Stromal cell of bone marrow (primary cell): ENCODE measurements around the gene SLC8A1.

ENCODE experiments used
- DNase-seq: peaks from one replicate; pipeline ENCODE4 v3.0.0-alpha.2; 2012; ENCODE audit warnings: low read depth

The SLC8A1 gene

DNA sequence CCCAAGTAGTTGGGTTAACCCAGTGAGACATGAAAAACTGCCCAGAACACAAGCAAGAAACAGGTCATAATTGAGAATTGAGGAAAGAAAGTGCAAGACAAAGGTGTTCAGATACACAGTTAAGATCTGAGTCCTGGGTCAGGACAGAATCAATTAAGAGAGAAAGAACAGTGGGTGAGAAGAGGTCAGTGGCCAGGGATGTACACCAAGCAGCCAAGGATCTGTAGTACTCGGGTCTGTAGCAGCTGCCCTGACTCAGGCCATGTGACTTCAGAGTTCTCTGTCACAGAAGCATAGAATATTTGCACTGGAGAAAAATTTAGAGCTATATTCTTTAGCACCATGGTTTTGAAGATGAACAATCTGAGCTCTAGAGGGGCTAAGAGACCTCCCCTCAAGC, 141.6 kb downstream of the SLC8A1 start:
- DNase-seq: no peak

DNA sequence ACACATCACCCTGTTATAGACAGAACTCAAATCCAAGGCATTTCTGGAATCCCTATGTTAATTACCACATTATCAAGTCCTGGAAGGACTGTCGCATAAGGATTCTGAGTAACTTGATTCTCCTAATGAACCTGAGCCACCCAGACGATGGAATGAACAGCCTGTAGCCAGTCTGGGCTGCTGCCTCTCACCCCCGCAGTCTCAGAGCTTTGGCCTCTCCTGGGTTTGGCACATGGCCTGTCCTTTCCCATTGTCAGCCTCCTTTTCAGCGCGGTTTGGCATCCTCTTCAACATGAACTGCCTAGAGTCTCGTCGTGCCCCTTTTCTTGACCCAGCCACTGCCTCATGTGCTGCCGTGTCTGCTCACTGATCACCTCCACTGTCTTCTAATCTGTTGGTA, 147.6 kb downstream of the SLC8A1 start:
- DNase-seq: no peak

DNA sequence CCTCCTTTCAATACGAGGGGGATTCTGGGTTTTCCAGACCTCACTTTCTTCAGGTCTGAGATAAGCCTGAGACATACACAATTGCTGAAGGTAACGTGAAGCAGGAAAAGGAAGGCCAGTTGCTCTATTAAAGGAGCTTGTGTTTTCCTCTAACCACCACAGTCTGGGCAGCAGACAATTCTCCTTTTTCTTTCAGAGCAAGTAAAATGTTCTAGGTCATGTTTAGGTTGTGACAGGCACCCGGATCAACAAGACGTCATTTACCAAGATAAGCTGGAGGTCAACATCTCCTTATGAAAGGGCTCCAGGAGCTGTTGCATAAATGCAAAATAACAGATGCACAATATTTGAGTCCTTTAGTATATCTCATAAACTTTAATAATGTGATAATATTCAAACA, 148.1 kb downstream of the SLC8A1 start:
- DNase-seq: no peak

DNA sequence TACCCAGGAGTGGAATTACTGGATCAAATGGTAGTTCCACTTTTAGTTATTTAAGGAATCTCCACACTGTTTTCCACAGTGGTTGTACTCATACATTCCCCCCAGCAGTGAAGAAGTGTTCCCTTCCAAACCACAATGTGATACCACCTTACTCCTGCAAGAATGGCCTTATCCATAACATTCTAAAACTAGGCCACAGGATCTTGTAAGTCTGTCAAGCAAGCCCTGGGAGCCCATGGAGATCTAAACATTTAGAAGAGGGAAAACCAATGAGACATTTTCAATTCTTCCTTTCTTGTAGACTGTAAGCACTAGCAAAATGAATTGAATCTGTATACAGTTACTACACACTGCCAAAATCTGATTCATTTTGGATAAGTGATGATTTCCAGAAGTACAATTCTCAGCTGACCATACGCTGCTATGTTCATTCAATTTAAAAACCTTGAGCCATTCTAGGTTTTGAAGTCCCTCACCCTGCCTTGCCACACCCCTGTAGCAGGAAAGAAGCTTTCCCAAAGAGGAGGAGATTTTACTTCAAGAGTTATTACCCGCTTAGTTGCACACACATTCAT, 149.1 kb downstream of the SLC8A1 start:
- DNase-seq: no peak

DNA sequence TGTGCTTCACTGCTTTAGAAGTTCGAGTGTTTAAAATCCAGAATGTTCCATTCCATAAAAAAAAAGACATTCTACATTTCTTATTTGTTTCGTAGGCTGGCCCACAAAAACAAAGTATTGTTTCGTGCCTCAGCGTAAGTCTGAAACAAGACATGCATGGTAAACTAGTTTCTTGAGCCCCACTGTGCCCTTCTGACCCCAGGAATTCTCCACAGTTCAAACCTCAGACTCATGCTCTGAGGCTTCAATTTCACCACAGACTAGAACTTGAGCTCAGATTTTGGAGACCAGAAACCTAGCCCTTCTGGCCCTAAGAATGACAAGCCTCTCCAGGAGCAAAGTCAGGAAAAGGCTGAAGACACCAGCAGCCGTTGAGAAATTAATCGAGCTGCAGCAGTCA, 151.5 kb downstream of the SLC8A1 start:
- DNase-seq: no peak

DNA sequence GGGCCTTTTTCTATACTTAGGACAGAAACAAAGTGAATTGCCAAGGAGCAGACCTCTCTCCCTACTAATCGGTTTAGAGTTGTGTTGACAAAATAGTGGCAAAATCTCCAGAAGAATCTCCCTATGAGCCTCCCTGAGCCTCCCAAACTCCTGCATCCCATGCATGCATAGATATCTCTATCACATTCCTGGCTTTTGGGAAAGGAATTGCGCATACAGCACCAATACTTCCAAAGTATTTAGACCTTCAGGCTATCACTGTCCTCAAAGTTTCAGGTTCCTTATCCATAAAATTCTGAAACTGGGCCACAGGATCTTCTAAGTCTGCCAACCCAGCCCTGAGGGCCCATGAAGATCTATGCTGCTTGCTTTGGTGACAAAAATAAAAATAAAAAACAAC, 152.1 kb downstream of the SLC8A1 start:
- no peak for DNase-seq

DNA sequence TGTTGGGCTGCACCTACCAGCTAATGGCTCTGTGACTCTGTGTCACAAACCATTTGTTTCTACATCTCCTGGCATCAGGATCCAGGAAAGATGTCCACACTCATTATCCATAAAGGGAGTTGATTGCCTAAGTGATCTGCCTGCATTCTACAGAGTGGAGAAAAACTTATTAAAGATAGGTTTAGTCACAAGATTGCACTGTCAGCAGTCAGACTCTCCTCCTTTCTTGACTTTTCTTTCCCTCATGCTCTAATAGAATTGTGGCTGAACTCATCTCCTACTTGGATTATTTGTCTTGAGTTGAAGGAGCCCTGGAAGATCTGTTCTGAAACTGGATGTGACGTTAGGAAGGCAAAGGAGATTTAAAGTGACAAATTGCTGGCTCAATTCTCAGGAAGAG, 152.7 kb downstream of the SLC8A1 start:
- DNase-seq: no peak

DNA sequence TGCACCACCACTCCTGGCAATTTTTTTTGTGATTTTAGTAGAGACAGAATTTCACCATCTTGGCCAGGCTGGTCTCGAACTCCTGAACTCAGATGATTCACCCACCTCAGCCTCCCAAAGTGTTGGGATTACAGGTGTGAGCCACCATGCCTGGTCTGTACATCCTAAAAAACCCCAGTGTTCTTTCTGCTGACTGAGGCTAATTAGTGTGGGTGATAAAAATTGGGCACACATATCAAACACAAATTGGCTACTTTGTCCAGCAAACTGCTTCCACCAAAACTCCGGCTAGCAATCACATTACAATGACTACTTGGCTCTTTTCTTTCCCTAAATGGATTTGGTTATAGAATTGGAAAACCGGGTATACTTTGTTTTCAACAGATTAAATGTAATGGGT, 153.9 kb downstream of the SLC8A1 start:
- no peak for DNase-seq

DNA sequence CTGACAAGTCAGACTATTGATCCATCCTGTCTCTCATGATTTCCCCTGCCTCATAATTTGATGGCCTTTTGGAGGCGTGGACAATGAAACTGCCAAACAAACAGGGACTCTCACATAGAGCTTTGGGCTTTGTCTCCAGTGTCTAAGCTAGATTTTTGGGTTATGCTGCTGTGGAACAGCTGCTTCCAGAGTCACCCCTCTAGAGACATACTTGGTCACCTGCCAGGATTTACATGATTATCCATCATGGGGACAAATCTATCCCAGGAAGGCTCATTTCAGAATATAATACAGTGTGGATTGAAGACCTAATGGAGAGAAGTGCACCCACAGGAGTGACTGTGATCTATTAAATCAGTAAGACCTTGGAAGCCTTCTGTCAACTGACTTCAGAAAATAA, 159.6 kb downstream of the SLC8A1 start:
- DNase-seq: no peak

DNA sequence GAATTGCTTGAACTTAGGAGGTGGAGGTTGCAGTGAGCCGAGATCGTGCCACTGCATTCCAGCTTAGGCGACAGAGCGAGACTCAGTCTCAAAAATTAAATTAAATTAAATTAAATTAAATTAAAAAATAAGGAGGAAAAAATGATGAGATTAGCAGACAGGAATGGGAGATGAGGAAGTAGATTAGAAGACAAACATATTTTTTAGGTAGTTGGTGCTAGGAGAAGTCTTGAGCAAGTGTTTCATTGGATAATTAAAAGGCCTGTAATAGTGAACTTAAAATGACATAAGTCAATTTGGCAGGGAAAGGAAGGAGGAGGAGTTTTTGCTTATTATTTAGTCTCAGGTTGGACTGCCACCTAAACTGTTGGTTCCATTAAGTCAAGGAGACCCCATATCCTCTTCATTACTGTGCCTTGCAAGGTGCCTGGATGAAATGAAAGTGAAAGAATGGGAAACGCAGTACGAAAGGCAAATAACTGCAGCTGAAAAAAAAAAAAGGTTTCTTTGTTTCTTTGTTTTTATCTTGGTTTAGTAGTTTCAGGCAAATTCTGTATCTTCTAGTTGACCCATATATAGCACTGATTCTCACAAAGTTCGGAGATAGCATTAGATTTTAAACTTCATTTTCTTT, 162.0 kb downstream of the SLC8A1 start:
- DNase-seq: no peak

DNA sequence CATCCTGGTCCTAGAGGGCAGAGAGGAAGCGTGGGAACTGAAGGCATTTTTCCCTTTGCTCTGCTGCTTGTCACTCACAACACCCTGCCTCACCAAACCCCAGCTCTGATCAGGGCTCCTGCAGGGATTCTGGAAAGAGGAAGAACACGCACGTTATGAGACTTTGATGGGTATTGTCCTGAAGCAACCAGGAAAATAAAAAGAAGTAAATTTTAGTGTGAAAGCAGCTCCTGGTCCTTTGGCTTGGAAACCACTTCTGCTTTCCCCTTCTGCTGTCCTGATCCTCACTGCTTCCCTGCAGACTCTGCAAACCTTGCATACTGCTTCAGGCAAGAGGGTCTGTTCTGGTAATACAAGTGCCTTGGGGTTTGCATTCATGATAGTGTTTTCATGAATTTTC, 164.1 kb downstream of the SLC8A1 start:
- DNase-seq: no peak

DNA sequence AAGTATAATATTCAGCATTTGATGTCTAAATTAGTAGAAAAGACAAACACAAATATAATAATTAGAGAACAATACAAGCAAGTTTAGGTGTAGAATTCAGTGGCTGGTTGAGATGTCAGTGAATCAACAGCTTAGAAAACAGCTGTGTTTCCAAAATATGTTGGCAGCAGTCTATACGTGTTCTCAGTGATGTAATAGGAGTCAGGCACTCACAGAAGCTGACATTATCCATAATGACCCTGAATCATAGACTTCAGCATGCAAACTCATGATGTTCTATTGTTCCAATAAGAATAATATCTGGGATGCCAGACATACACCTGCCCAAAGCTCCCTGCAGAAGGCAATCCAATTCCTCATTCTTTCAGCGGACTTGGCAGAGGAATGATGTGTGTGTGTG, 164.7 kb downstream of the SLC8A1 start:
- no peak for DNase-seq

DNA sequence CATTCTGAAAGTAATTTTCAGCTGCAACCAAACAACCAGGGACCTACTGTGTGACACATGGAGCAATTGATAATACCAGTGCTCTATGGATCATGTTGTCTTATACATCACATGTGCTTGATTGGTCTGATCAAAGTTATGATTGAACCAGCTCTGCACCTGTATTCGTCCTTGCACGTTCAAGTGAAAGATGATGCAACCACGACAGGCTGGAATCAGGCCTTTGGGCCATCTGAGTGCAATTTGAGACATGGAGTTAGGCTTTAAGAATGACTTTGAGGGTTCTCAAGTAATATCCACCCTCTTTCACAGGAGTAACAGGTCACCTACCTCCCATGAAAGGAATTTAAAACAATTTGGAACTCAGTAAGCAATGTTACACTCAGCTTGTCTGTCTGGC, 165.2 kb downstream of the SLC8A1 start:
- no peak for DNase-seq

DNA sequence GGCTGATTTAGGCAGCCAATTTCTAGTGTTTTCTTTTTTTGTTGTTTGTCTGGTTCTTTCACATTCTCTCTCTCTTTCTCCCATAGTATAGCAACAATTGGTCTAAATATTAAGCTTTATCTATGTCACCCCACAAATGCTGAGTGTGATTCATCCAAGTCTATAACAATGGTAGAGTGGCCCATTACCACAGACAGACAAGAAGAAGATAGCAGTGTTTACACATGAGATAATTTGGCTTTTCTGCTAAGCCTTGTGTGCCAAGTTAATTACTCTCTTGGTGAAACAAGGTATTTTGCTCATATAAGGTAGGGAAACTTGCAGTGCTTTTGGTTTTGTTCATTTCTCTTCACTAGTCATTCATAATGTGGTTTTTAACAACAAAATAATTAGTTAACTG, 166.5 kb downstream of the SLC8A1 start:
- no peak for DNase-seq

DNA sequence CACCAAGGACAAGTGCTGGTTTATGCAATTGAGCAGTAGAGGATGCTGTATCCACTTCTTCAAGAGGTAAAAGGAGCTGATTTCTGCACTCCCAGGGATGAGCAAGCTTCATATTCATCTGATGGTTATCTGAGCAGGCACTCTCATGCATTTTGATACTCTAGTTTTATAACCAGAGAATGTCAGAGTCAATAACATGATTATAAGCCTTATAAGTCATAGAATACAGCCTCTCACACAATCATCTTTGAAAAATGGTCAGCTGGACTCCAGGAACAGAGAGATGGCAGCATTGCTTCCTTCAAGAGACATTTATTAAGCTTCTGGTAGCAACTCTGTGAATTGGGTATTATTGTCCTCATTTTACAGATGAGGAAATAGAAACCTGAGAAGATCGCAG, 167.1 kb downstream of the SLC8A1 start:
- DNase-seq: peak; percentile 54

DNA sequence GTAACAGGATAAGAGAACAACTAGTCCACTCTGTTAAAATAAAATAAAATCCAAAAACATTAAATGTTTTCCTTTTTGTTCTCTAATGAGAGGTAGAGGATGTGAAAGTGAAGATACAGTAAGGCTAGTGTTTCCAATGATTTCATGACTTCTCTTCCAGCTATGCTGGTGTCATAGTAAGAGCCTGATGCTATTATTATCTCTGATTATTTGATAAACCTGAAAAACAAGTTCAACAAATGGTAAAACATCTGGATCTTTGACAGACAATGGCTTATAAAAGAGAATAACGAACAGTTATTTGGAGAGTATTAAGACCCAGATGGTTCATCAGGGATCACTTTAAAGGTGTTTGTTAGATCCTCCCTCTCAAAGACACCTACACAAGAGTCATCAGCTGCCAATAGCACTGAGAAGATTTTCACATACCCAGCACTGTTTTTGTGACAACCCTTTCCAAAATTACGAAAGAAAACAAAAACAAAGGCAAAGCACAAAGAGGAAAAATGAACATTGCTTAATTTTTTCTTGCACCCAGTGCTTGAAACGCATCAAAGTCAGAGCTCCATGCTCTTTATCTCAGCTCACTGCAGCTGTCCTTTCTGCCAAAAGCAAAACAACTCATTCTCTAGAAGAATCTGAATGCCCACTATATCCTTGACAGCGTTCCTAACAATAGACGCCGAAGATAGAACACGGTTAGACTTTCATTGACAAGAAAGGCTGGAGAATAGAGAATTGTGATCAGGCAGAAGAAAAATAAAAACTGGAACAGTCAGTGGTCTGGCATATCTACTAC, 168.6 kb downstream of the SLC8A1 start:
- DNase-seq: no peak

DNA sequence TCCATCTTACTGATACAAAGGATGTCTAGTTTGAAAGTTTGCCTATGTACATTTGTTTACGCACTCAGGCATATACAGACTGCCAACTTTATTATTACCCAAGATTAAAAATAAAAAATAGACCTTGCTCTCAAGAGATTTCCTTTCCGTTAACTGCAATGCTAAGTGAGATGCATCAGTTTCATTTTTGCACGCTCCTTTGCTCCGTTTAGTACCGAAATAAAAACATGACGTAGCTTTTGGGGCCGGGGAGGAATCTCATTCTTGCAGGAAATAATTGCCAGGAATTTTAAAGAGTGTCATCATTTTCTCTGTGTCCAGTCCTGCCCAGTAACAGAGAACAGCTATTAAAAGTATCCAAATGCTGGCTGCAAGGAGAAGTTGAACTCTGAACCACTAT, 169.5 kb downstream of the SLC8A1 start:
- DNase-seq: no peak

DNA sequence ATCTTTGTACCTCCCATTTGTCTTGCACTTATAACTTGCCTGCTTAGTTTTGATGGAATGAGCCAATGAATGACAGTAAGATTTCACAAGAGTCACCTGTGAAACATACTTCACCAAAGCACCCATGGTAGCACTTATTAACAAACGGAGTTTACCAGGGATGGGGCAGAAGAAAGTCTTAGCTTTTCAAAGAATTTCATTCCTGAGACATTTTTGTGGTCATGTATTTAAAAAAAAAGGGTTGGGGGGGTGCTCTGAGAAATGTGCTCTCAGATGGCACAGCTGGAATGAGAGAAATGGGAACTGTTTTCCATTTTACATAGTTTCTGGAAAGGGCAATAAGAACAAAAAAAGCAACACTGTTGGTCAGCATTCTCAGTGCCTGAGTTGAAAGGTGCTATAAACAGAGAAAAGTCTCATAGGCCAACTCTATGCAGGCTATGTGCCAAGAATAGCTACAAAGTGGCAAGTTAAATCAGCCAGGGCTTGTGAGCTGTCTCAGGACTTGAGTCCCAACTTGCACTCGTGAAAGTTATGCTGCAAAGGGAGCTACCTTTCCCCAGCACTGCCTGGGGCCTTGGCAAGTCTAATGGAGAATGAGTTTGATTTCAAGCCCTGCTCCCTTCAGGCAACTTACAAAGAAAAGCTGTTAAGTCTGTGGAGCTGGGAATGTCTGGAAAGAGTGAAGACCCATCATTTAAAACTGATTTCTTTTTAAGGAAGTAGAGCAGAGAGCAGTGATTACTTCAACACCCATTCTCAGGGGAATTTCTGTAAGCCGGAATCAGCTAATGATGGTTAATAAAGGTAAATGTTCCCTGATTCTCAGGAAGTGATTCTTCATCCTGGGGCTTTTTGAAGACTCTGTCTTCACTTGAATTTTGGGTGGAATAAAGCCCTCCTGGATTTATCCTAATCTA, 170.6 kb downstream of the SLC8A1 start:
- peak; percentile 67 for DNase-seq

DNA sequence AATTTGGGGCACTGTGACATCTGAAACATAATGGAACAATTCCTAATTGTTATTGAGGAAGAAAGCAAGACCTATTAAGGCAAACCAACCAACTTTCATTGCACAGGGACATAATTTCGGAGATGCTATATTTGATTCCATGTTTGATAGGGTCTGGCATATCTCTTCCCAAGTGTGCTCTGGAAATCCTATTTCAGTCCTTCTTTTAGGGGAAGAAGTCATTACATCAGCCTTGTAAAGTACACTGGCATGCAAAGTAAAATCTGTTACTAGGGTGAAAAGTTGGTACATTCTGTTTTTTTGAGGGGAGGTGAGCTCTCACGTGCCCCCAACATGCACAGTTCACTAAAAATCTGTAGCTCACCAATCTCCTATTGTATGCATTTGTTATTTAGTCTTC, 172.4 kb downstream of the SLC8A1 start:
- no peak for DNase-seq

DNA sequence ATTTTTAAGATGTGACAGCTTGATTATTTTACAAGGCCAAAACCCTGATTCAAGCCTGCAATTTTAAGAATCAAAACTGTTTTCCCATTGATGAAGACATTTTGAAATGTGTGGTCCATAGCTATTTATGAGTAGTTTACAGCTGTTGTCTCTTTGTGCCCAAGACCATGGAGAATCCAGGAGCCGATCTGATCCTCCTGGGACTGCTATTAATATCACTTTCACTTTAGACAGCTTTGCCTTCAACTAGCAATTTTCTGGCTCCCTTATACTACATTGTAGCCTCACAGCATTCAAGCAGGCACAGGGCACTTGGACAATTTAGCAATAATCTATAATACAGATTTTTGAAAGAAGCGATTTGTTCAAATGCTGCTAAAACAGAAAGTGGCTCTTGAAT, 172.9 kb downstream of the SLC8A1 start:
- no peak for DNase-seq

DNA sequence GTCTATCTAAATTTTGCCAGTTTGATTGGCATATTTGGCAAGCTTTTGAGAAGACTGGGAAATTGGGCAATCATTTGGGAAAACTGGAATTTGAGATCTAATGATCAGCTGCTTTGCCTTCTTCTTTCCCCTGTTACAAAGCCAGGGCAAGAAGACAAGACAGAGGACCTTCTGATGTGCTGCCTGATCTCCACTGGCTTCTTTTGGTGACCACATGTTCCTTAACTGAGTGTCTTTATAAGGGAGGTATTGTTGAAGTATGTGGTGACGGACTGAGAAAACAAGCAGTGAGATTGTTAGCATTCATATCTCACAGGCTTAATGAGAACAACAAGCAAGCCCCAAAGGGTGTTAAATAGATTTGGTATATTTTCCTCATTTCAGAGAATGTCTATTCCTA, 175.8 kb downstream of the SLC8A1 start:
- DNase-seq: no peak

DNA sequence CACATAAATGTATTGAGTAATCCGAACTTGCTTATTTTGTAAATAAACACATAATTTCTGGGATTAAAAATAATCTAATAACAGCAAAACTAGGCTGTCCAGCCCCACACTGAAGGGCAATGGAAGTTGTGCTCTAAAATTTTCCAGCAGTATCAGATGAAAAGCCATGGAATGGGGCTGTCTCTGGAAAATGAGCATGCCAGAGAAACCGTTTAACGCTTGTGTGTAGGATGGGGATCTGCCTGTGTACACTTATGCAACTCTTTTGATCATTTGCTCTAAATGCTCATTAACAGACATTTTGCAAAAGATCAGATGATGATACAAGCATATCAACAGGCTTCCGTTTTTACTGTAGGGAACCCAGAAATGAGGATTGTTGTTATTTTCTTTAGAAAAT, 177.6 kb downstream of the SLC8A1 start:
- DNase-seq: no peak

DNA sequence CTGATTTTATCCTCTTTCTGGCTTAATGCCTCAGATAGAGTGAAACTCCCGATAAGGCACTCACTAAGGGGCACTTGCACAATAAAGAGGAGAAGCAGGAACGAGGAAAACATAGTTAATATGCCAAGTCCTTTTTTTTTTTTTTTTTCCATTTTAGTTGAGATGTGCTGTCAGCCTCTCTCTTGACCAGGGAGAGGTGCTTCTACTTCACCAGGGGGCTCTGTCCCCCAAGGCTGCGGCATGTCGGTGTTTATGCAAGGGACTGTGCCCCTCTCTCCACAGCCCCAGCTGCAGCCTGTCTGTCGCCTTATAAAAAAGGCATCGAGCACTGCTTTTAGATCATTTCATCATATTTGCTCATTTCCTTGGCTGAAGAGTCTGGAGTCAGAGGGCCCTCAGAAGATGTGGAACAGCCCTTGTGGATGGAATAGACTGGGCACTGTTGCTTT, 178.1 kb downstream of the SLC8A1 start:
- DNase-seq: no peak
